Measurements from ENCODE around the gene COMMD2. TPM values are rescaled to one million over a fixed set of nuclear protein-coding genes. Genes with fewer than 3 reads are reported as not detected.

Gene COMMD2
- total and polyA plus RNA-seq, 10 of the 15 experiments (the other 5 are each of a cell fraction or from before 2014, with no cell fraction given) = 23.0 to 97.0 (median 50.9) TPM

DNA sequence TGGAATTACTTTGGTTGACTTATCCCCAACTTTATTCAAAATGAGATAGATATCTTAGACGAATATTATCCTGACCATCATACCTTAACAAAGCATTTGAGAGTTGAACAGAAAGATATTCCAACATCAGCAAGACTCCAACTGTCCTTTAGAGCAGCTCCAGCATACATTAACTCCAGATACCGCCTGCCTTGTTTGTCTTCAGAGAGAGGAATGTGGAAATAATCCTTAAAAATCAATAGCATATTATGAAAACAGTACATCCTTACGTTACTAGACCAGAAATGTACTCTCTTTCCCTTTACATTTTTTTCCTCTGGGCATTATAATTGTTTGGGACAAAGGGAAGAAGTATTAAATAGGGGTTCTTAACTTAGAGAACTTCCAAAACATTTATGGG, 38.4 kb upstream of the COMMD2 start:
- FAIRE-seq (no peak), DNase-seq (ENCODE audit: low read depth, low spot score) (no peak), ATAC-seq (no peak)
- Histone ChIP-seq H3K4me2 (ENCODE audit: control insufficient read depth, insufficient read depth) (no peak overlapping the region), H3K27ac (ENCODE audit: control insufficient read depth, insufficient read depth) (no peak overlapping the region), H3K9ac (ENCODE audit: control insufficient read depth, insufficient read depth, low read length) (no peak overlapping the region), H3K4me3 (no peak overlapping the region), H4K20me1 (ENCODE audit: control insufficient read depth, insufficient read depth) (no peaks in the 10 kb centered on the region), H3K36me3 (ENCODE audit: control insufficient read depth in 2 of 2, insufficient read depth in 2 of 2, low read length in 1 of 2) (no peaks in the 10 kb centered on the region), H2AFZ (ENCODE audit: control insufficient read depth, low read depth, low read length) (no peak overlapping the region), H3K4me1 (ENCODE audit: control insufficient read depth, insufficient read depth, low read length) (no peaks in the 10 kb centered on the region), H3K27me3 (replicated peaks in 1 of 2; ENCODE audit: control insufficient read depth in 2 of 2, insufficient read depth in 2 of 2, low read length in 1 of 2) (peaks cover 0 to 4% of the 10 kb centered on the region in 2 experiments; a peak in 1 of 4 replicates), H3K9me3 (replicated peaks; ENCODE audit: control insufficient read depth, insufficient read depth, low read length) (no peaks in the 10 kb centered on the region), H3K79me2 (ENCODE audit: control insufficient read depth, insufficient read depth, low read length) (no peaks in the 10 kb centered on the region)
- ChIA-PET POLR2A (no interaction called here), RAD21 (ENCODE audit: unreplicated experiment) (interaction anchor here (1.2 kb wide), 1 partner anchor 15 kb away, joined by 3 read pairs; no protein-coding TSS in a partner anchor), CTCF (no interaction called here), SMC1A (ENCODE audit: uncharacterized antibody, unreplicated experiment) (interaction anchor here (2.6 kb wide), 1 partner anchor 19 kb away, joined by 6 read pairs; no protein-coding TSS in a partner anchor)
- intact Hi-C loops (cut with micrococcal nuclease; ENCODE audit: unreplicated experiment) (no loop called here), in situ Hi-C loops (cut with MboI) (no loop called here)
- 1% methylated on average over 3 of the region's 3 CpGs for WGBS (ENCODE audit: insufficient coverage, insufficient replicate concordance, low lambda C conversion rate, missing lambda C conversion rate)
- TF ChIP-seq KDM1A (IDR thresholded peaks at IDR 0.05; ENCODE audit: borderline replicate concordance) = no peak
- TF ChIP-seq STAT3 (IDR thresholded peaks at IDR 0.05; ENCODE audit: low read depth, low read length) = no peak
- TF ChIP-seq HDGF (IDR thresholded peaks at IDR 0.05) = no peak
- no peak for TF ChIP-seq RAD21 (IDR thresholded peaks at IDR 0.05; ENCODE audit: insufficient read depth, low read depth, low read length)
- no peak for TF ChIP-seq SIN3A (IDR thresholded peaks at IDR 0.05; ENCODE audit: low read depth, low read length)
- BruUV-seq (replicated peaks) = no TSS peak

DNA sequence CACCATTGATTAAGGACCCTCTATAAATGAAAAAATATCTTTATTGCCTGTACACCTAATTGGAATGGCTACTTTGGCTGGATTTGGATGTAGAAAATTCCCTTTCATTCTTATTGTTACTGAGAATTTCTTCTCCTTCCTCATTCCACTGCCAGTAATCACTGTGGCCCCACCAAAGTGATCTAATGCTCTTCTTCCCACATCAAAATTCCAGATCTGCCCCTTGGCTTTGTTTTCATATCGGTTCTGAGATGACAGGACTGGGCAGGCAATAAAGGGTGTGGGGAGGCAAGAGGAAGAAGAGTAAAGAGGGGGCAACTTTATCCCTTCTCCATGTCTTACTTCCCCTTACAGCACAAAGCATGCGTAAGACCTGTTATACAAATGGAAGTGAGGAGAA, 38.0 kb upstream of the COMMD2 start:
- DNase-seq (ENCODE audit: low read depth, low spot score) (no peak), ATAC-seq (no peak), FAIRE-seq (no peak)
- CTCF ChIA-PET = no interaction called here
- RAD21 ChIA-PET (ENCODE audit: unreplicated experiment) = interaction anchor here (1.2 kb wide), 1 partner anchor 15 kb away, joined by 3 read pairs; no protein-coding TSS in a partner anchor
- H3K4me1 ChIP-seq (ENCODE audit: control insufficient read depth, insufficient read depth, low read length) = no peaks in the 10 kb centered on the region
- WGBS (ENCODE audit: insufficient coverage, insufficient replicate concordance, low lambda C conversion rate, missing lambda C conversion rate) = 53% methylated on average over 2 of the region's 2 CpGs
- H3K27ac ChIP-seq (ENCODE audit: control insufficient read depth, insufficient read depth) = no peak overlapping the region
- no peaks in the 10 kb centered on the region for H3K9me3 ChIP-seq (replicated peaks; ENCODE audit: control insufficient read depth, insufficient read depth, low read length)
- intact Hi-C loops (cut with micrococcal nuclease; ENCODE audit: unreplicated experiment) = no loop called here
- no peaks in the 10 kb centered on the region for H4K20me1 ChIP-seq (ENCODE audit: control insufficient read depth, insufficient read depth)
- in situ Hi-C loops (cut with MboI) = no loop called here
- no peak overlapping the region for H3K4me2 ChIP-seq (ENCODE audit: control insufficient read depth, insufficient read depth)
- no peak overlapping the region for H2AFZ ChIP-seq (ENCODE audit: control insufficient read depth, low read depth, low read length)
- BruUV-seq (replicated peaks) = no TSS peak
- SMC1A ChIA-PET (ENCODE audit: uncharacterized antibody, unreplicated experiment) = no interaction called here
- POLR2A ChIA-PET = no interaction called here
- no peak overlapping the region for H3K4me3 ChIP-seq
- peaks cover 0 to 4% of the 10 kb centered on the region in 2 experiments; a peak in 1 of 4 replicates for H3K27me3 ChIP-seq (replicated peaks in 1 of 2; ENCODE audit: control insufficient read depth in 2 of 2, insufficient read depth in 2 of 2, low read length in 1 of 2)
- no peak overlapping the region for H3K9ac ChIP-seq (ENCODE audit: control insufficient read depth, insufficient read depth, low read length)
- H3K79me2 ChIP-seq (ENCODE audit: control insufficient read depth, insufficient read depth, low read length) = no peaks in the 10 kb centered on the region
- no peaks in the 10 kb centered on the region for H3K36me3 ChIP-seq (ENCODE audit: control insufficient read depth in 2 of 2, insufficient read depth in 2 of 2, low read length in 1 of 2)
- TF ChIP-seq, protein P1, sequence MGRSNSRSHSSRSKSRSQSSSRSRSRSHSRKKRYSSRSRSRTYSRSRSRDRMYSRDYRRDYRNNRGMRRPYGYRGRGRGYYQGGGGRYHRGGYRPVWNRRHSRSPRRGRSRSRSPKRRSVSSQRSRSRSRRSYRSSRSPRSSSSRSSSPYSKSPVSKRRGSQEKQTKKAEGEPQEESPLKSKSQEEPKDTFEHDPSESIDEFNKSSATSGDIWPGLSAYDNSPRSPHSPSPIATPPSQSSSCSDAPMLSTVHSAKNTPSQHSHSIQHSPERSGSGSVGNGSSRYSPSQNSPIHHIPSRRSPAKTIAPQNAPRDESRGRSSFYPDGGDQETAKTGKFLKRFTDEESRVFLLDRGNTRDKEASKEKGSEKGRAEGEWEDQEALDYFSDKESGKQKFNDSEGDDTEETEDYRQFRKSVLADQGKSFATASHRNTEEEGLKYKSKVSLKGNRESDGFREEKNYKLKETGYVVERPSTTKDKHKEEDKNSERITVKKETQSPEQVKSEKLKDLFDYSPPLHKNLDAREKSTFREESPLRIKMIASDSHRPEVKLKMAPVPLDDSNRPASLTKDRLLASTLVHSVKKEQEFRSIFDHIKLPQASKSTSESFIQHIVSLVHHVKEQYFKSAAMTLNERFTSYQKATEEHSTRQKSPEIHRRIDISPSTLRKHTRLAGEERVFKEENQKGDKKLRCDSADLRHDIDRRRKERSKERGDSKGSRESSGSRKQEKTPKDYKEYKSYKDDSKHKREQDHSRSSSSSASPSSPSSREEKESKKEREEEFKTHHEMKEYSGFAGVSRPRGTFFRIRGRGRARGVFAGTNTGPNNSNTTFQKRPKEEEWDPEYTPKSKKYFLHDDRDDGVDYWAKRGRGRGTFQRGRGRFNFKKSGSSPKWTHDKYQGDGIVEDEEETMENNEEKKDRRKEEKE (IDR thresholded peaks at IDR 0.05) = no peak
- TF ChIP-seq SMAD1 (IDR thresholded peaks at IDR 0.05; ENCODE audit: low read depth, partially characterized antibody) (no peak), RB1 (IDR thresholded peaks at IDR 0.05; ENCODE audit: borderline replicate concordance) (no peak), HDGF (IDR thresholded peaks at IDR 0.05) (no peak), SRF (IDR thresholded peaks at IDR 0.05; ENCODE audit: low read depth in 2 of 2, low read length in 2 of 2) (no peak), CREB1 (IDR thresholded peaks at IDR 0.05; ENCODE audit: low read depth) (no peak), EZH2 (IDR thresholded peaks at IDR 0.05; ENCODE audit: borderline replicate concordance, control insufficient read depth, low read depth, low read length) (no peak)
- TF ChIP-seq, protein P2, sequence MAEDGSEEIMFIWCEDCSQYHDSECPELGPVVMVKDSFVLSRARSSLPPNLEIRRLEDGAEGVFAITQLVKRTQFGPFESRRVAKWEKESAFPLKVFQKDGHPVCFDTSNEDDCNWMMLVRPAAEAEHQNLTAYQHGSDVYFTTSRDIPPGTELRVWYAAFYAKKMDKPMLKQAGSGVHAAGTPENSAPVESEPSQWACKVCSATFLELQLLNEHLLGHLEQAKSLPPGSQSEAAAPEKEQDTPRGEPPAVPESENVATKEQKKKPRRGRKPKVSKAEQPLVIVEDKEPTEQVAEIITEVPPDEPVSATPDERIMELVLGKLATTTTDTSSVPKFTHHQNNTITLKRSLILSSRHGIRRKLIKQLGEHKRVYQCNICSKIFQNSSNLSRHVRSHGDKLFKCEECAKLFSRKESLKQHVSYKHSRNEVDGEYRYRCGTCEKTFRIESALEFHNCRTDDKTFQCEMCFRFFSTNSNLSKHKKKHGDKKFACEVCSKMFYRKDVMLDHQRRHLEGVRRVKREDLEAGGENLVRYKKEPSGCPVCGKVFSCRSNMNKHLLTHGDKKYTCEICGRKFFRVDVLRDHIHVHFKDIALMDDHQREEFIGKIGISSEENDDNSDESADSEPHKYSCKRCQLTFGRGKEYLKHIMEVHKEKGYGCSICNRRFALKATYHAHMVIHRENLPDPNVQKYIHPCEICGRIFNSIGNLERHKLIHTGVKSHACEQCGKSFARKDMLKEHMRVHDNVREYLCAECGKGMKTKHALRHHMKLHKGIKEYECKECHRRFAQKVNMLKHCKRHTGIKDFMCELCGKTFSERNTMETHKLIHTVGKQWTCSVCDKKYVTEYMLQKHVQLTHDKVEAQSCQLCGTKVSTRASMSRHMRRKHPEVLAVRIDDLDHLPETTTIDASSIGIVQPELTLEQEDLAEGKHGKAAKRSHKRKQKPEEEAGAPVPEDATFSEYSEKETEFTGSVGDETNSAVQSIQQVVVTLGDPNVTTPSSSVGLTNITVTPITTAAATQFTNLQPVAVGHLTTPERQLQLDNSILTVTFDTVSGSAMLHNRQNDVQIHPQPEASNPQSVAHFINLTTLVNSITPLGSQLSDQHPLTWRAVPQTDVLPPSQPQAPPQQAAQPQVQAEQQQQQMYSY (CRISPR knock-in tag; IDR thresholded peaks at IDR 0.05) = no peak
